ENCODE data around the gene PARD3B.
"Not testable (repeated sequence)": the region's sequence is repeated elsewhere in the genome, so short reads cannot be mapped to it uniquely, and the experiment has no call there.

The PARD3B gene

DNA sequence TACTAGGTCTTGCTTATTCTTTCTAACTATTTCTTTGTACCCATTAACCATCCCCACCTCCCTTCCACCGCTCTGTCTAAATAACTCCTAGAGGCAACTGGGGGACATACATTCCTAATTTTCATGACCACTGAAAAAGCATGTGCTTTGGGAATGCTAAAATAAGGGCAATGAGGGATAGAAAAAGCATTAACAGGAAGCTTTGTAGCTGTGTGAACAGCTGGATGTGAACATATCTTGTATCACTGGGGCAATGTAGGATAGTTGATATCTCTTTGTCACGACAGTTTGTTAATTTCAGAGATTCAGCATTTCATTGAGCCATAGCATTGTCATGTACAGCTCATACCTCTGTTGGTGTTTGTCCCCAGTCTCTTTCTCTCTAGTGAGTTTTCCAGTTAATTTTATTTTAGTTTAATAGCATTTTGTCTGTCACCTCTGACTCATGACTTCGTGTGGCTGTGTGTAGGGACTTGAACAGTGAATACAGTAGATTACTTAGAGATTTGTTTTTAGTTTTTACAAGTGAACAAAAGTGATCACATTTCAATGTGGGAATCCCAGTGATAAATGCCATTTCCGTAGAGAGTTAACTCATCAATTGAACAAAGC lies 906.7 kb downstream of the PARD3B start:
- no peak for DNase-seq

- no peak for DNase-seq
Measured at GRCh38 chr2:205453202-205453601, 907.9 kb downstream of the PARD3B start.

- DNase-seq, result no peak
Measured at GRCh38 chr2:205456682-205457081, 911.4 kb downstream of the PARD3B start.

GRCh38 chr2:205460217-205460616 lies 914.9 kb downstream of the PARD3B start:
- no peak for DNase-seq

GRCh38 chr2:205461169-205461568 lies 915.9 kb downstream of the PARD3B start:
- no peak for DNase-seq

GRCh38 chr2:205461678-205462665 lies 916.7 kb downstream of the PARD3B start:
- no peak for DNase-seq

DNA sequence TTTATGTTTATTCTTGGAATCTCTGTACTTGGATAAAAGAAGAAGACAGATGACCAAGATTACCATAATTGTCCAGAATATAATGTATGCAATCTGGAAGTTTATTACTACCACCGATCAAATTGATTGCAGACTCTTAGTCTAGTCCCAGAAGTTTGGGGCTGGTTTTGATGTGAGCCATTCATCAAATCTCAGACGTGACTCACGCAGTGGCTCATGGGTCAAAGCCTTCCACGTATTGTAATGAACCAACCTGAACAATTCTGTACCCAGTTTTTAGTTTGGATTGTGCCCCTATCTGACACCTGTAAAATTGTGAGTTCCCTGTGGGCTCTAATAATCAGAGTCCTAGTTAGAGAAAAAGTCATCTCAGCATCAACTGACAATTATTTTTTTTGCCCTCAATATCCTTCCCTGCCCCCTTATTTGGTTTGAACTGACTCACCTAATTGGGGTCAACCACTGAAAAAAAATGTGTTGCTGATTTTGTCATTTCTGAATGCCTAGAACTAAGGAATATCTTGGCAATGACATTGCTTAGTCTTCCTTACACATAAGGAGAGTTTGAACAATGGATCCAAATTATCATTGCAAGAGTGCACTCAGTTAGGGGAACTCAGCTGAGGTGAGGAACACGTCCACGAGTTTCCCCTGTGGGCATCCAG lies 917.5 kb downstream of the PARD3B start:
- DNase-seq, result no peak

- no peak for DNase-seq
Measured at GRCh38 chr2:205463466-205464025, 918.3 kb downstream of the PARD3B start.

DNA sequence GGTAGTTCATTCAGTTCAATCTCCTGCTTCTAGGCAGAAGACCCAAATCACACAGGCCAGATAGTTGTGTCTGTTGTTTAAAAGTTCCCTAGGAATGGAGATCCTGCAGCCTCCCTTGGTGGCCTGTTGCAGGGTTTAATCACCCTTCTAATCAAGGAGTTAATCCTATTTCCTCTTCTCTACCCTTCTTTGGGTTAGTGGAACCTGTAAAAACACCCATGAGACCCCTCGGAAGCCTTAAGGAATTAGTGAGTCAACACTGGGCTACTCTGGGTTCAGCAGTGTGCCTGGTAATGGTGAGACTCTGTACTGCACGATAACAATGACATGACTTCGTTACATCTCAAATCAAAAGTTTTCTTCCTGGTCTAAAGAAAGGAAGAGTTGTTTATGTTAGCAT lies 919.4 kb downstream of the PARD3B start:
- no peak for DNase-seq

GRCh38 chr2:205465791-205466190 lies 920.5 kb downstream of the PARD3B start:
- DNase-seq, result no peak

DNA sequence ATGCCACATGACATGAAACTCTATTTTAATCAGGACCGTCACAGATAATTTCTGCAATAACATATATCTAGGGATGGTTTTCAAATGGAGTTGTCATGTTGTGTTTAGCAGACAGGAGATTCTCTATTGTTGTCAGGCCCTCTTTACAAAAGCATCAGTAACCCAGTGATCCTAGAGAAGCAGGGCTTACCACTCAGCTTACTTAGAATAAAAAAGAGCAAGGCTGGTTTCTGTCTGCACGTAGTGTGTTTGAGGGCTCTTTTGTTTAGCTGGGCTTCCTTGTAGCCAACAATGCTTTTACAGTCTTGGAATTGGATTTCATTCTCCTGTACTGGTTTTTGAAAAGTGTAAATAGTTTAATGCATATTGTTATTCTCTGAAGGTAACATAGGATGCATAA lies 926.5 kb downstream of the PARD3B start:
- no peak for DNase-seq

DNA sequence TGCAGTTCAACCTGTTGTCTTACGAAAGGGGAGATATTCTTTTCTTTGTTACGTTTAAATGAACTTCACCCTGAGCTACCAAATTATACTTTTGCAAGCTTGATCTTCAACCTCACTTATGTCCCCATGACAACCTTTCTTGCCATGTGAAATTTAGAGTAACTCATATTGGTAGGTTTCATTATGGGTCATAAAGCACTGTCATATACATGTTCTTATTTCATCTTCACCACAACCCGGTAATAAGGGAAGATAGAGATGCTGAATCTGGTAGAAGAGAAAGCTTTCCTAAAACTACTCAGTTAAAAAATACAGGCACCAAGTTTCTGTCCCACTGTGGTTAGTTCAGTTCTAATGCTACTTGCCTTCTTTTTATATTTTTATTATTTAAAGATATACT lies 928.5 kb downstream of the PARD3B start:
- no peak for DNase-seq

DNA sequence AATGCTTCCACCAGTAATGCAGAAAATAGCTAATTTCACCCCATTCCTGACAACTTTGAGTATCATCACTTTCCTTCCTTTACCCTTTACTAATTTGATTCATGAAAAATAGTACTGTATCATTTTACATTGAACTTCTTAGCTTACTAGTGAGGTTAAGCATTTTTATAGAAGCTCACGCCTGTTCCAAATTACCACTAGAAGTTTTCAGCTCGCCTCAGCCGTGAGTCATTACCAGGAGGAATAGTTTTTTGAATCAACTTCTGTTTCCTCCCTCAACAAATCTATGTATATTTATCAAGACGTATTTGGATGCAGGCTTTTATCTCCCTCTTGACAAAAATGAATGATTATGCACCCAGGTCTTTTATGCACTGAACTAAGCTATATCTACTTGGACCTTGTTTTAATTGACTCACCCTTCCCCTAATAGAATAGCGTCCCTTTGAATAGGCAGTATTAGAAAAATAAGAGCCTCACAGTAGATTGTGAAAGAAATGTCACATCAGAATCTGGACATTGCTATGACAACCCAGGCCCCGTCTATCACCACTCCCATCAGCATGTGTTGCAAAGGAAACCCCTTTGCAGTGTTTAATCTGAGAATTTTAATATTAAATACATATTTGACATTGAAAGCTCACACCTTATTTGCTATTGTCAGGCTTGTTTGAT lies 929.6 kb downstream of the PARD3B start:
- DNase-seq, result no peak

GRCh38 chr2:205475416-205475768 lies 930.1 kb downstream of the PARD3B start:
- DNase-seq, result no peak

DNA sequence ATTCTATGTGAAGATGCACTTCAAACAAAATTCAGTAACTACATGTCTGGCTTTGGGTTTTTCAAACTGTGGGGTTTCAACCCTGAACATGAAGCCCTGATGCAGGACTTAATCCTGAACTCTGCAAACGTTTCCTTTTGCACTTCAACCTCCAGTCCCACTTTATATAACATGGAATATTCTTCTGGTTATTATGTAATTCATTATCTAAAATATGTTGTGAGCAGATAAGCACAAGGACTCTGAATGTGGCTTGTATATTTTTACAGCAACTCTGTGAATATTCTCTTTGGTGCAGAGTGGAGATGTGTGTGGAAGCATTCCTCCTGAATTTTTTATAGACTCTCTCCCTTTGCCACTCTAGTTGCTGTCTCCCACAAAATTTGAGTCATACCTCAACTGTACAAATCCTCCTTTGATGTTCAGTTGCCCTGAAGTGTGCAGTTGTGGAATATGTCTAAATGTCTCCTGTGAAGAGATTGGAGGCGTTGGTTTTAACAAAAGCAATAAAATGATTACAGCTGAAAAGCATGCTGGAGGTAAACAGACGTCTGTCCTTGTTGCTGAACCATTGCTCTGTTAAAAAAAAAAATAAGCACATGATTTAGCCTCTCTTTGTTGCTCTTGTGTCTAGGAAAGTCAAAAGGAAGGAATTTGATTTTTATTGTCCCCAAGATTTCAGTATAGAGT lies 931.9 kb downstream of the PARD3B start:
- no peak for DNase-seq

- DNase-seq, result no peak
Measured at GRCh38 chr2:205481861-205482260, 936.6 kb downstream of the PARD3B start.

DNA sequence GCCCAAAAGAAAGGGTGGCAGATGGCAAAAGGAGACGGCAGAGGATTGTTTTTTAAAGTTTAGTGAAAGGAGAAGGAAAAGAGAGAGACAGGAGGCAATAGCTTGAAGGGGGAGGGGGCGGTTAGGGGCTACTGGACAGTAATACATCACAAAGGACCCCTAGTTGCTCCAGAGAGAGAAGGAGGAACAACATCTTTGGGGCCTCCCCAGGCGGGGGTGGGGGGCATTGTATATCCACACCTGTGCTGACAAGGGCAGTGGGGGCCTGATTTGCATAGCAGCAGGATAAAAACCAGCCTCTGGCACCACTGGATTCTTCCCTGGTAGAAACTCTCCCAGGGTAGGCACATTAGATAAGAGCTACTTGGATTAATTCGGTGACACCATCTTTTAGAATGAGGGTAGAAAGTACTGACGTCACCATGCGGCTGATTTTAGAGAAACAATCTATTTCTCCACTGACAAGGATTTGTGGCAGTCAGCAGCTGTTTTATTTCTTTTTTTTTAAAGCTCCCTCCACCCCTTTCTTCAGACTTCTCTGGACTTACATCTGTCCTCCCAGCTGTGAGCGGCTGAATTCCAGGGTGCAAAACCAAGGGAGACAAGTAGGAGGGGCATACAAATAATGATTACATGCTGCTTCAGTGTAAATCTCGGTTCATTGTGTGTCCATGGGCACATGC lies 937.3 kb downstream of the PARD3B start:
- DNase-seq, result no peak

GRCh38 chr2:205483095-205483494 lies 937.8 kb downstream of the PARD3B start:
- DNase-seq, result no peak

DNA sequence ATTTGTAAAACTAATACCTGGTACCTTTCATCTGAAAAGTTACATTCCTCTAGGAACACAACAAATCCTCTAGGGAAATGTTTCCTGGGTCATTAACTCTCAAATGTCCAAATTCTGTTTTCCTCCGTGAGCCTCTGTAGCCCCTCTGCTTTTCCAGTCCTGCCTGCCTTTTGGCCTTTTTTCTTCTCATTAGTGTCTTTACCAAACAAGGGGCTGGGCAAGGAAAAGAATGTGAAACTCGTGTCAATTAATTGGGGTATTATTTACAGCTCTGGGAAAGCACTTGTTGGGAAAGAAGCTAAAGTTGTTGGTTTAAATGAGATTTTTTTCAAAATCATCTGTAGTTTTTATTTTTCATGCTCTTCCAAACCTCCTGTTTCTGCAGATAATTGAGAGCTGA lies 938.9 kb downstream of the PARD3B start:
- no peak for DNase-seq

GRCh38 chr2:205484764-205485163 lies 939.5 kb downstream of the PARD3B start:
- no peak for DNase-seq

GRCh38 chr2:205493528-205493927 lies 948.3 kb downstream of the PARD3B start:
- not testable (repeated sequence) for DNase-seq
